Osteoblast (primary cell): Measurements from ENCODE around the gene ANK3. TPM values are rescaled to one million over a fixed set of nuclear protein-coding genes. Genes with fewer than 3 reads are reported as not detected.

Experiments used
- DNase-seq: peaks from one replicate; pipeline ENCODE4 v3.0.0; 2011; ENCODE audit warnings: low spot score, mixed read lengths; ENCODE audit not compliant: insufficient read length; ENCODE audit errors: missing footprints
- H2AFZ ChIP-seq: 2 replicates; pipeline ENCODE4 v1.6.0; 2011; ENCODE audit warnings: mild to moderate bottlenecking, low read length
- H3K27ac ChIP-seq: 2 replicates; pipeline ENCODE4 v1.5.1; 2011; ENCODE audit warnings: mild to moderate bottlenecking, low read depth, low read length, moderate library complexity
- H3K27me3 ChIP-seq: 2 replicates; pipeline ENCODE4 v1.6.0; 2012; ENCODE audit warnings: mild to moderate bottlenecking, control low read depth, inconsistent platforms, low read length, moderate library complexity; ENCODE audit not compliant: insufficient read depth
- H3K36me3 ChIP-seq: 2 replicates; pipeline ENCODE4 v1.5.1; 2011; ENCODE audit warnings: mild to moderate bottlenecking, low read length, control low read depth, moderate library complexity; ENCODE audit not compliant: insufficient read depth
- H3K4me1 ChIP-seq: 2 replicates; pipeline ENCODE4 v1.5.1; 2011; ENCODE audit warnings: mild to moderate bottlenecking, low read length, control low read depth, moderate library complexity; ENCODE audit not compliant: insufficient read depth
- H3K4me2 ChIP-seq: 2 replicates; pipeline ENCODE4 v1.6.0; 2011; ENCODE audit warnings: mild to moderate bottlenecking, low read length; ENCODE audit not compliant: insufficient read depth
- H3K4me3 ChIP-seq: fragments of 200-600 bp; sonication (generic); 3 replicates; pipeline ENCODE4 v1.5.1; 2012; ENCODE audit warnings: mild to moderate bottlenecking, low read length, inconsistent platforms; ENCODE audit not compliant: insufficient read depth
- H3K79me2 ChIP-seq: 2 replicates; pipeline ENCODE4 v1.6.0; 2012; ENCODE audit warnings: mild to moderate bottlenecking, low read length, control low read depth, inconsistent platforms; ENCODE audit not compliant: insufficient read depth
- H3K9me3 ChIP-seq: 2 replicates; pipeline ENCODE4 v1.5.1; 2011; ENCODE audit warnings: low read depth, low read length, control low read depth
- H4K20me1 ChIP-seq: 2 replicates; pipeline ENCODE4 v1.6.0; 2012; ENCODE audit warnings: mild to moderate bottlenecking, low read length, control low read depth; ENCODE audit not compliant: insufficient read depth
- total RNA-seq: library from RNA; depleted of rRNA; stranded (reverse); fragments of >200 nt; gene quantifications from 2 replicates; pipeline ENCODE4 v1.2.3, GENCODE V29; 2012
- TF ChIP-seq, protein P1 (sequence below): IDR thresholded peaks from 2 replicates; pipeline ENCODE4 v1.5.1; 2011; ENCODE audit warnings: mild to moderate bottlenecking, low read depth, low read length, moderate library complexity; ENCODE audit errors: extremely low read depth

The ANK3 gene
- total RNA-seq, 1 donor: 44.5 TPM

DNA sequence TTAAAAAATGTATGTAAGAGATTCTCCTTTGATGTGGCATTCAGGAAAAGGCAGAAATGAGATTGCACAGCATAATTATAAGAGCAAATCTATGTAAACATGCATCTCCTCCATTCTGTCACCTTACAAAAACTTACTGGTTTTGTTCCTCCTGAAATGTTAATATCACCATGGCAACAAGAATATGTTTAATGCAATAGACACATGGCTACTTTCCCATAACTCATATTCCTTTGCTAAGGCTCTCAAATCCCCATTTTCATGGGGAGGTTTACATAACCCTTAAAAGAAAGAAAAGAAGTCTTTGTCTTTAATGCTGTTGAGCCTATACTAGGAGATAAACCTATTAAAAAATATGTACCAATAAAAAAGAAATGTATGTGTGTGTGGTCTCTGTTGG lies 136.2 kb downstream of the ANK3 start:
- no peak for DNase-seq
- no peaks in the 10 kb centered on the region for H4K20me1 ChIP-seq
- no peak overlapping the region for H3K4me3 ChIP-seq
- no peaks in the 10 kb centered on the region for H3K4me1 ChIP-seq
- no peak overlapping the region for H3K27ac ChIP-seq
- no peaks in the 10 kb centered on the region for H3K9me3 ChIP-seq
- no peaks in the 10 kb centered on the region for H3K27me3 ChIP-seq
- no peaks in the 10 kb centered on the region for H3K79me2 ChIP-seq
- no peak overlapping the region for H2AFZ ChIP-seq
- H3K4me2 ChIP-seq: no peak overlapping the region
- TF ChIP-seq, protein P1, sequence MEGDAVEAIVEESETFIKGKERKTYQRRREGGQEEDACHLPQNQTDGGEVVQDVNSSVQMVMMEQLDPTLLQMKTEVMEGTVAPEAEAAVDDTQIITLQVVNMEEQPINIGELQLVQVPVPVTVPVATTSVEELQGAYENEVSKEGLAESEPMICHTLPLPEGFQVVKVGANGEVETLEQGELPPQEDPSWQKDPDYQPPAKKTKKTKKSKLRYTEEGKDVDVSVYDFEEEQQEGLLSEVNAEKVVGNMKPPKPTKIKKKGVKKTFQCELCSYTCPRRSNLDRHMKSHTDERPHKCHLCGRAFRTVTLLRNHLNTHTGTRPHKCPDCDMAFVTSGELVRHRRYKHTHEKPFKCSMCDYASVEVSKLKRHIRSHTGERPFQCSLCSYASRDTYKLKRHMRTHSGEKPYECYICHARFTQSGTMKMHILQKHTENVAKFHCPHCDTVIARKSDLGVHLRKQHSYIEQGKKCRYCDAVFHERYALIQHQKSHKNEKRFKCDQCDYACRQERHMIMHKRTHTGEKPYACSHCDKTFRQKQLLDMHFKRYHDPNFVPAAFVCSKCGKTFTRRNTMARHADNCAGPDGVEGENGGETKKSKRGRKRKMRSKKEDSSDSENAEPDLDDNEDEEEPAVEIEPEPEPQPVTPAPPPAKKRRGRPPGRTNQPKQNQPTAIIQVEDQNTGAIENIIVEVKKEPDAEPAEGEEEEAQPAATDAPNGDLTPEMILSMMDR: no peak
- no peaks in the 10 kb centered on the region for H3K36me3 ChIP-seq

DNA sequence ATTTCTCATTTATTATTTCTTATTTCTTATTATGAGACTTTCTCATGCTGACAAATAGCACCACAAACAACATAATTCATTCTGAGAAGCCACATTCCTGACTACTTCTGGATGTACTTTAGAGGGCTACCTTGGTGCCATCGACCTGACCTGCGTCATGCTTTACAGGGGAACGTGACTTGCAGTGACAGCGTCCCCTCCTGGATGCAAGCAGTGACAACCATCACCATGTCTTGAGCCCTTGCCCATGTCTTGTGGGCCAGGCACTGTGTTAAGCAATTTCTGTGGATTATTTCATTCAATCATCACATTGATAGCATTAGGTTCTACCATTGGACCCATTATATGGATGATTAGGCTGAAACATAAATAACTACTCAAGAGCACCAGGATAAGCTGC lies 137.0 kb downstream of the ANK3 start:
- H3K4me1 ChIP-seq: no peaks in the 10 kb centered on the region
- H3K4me2 ChIP-seq: no peak overlapping the region
- no peak overlapping the region for H3K27ac ChIP-seq
- H3K36me3 ChIP-seq: no peaks in the 10 kb centered on the region
- H3K9me3 ChIP-seq: no peaks in the 10 kb centered on the region
- H4K20me1 ChIP-seq: no peaks in the 10 kb centered on the region
- no peak overlapping the region for H2AFZ ChIP-seq
- H3K27me3 ChIP-seq: no peaks in the 10 kb centered on the region
- H3K4me3 ChIP-seq: no peak overlapping the region
- TF ChIP-seq, protein P1: no peak
- no peaks in the 10 kb centered on the region for H3K79me2 ChIP-seq
- DNase-seq: no peak

DNA sequence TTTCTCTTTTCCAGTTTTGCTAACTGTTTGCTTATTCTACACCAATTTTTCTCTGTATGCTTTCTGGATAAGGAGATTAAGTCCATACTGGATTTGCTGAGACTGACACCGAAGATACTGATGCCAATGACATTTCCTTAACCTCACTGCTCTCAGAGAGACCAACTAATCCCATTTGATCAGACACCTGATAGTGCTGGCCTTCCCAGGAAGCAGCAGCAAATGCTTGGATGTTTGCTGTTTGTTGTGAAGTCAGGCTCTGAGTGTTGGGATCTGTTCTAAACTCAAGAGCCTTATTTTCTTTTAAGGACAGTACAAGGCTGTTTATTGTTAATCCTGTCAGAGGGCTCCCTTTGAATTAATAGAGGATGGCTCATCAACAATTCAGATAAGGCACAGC lies 143.3 kb downstream of the ANK3 start:
- no peak overlapping the region for H3K4me2 ChIP-seq
- no peak overlapping the region for H2AFZ ChIP-seq

DNA sequence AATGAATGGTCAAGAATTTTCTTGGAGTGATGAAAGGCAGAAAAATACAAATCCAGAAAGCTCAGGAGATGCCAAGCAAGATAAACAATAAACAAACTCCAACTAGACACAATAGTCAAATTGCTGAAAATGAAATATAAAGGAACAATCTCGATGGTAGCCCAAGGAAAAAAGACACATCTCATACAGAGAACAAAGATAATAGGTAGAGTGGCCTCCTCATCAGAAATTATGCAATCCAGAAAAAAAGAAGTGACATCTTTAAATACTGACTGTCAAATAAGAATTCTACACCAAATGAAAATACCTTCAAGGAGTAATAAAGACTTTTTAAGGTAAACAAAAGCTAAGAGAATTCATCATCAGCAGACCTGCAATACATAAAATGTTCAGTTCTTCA lies 150.4 kb downstream of the ANK3 start:
- Histone ChIP-seq H2AFZ (no peak overlapping the region), H3K27ac (no peak overlapping the region), H4K20me1 (no peaks in the 10 kb centered on the region), H3K4me3 (no peak overlapping the region), H3K79me2 (no peaks in the 10 kb centered on the region), H3K36me3 (no peaks in the 10 kb centered on the region), H3K4me1 (peaks cover 23% of the 10 kb centered on the region), H3K4me2 (no peak overlapping the region), H3K27me3 (no peaks in the 10 kb centered on the region), H3K9me3 (no peaks in the 10 kb centered on the region)
- no peak for DNase-seq
- TF ChIP-seq, protein P1: no peak

More for the DNA sequence above, 143.3 kb downstream of the ANK3 start:
- Histone ChIP-seq H3K4me1 (no peaks in the 10 kb centered on the region), H3K4me3 (no peak overlapping the region), H3K9me3 (no peaks in the 10 kb centered on the region), H3K79me2 (no peaks in the 10 kb centered on the region), H3K27me3 (no peaks in the 10 kb centered on the region), H3K27ac (no peak overlapping the region), H4K20me1 (no peaks in the 10 kb centered on the region), H3K36me3 (no peaks in the 10 kb centered on the region)
- DNase-seq: no peak
- TF ChIP-seq, protein P1: no peak
